MM.1S (cell line): Measurements from ENCODE around the gene XAGE1B.

ENCODE experiments used
- CTCF ChIP-seq: fragments of 300-600 bp; sonication (generic); IDR thresholded peaks from 2 replicates; pipeline ENCODE4 v1.5.1; 2016; ENCODE audit warnings: antibody characterized with exemption, low read length, mixed read lengths
- EZH2 ChIP-seq: fragments of 300-600 bp; sonication (generic); optimal IDR thresholded peaks from 2 replicates; pipeline ENCODE3; 2017; ENCODE audit warnings: low read depth, mild to moderate bottlenecking, antibody characterized with exemption, low read length, mixed read lengths
- EZH2phosphoT487 ChIP-seq: fragments of 300-600 bp; sonication (generic); IDR thresholded peaks from 2 replicates; pipeline ENCODE4 v1.6.1; 2018; ENCODE audit warnings: antibody characterized with exemption, low read length

- TF ChIP-seq CTCF (no peak), EZH2phosphoT487 (no peak), EZH2 (no peak)
Measured at GRCh38 chrX:52553995-52554642, 37.3 kb upstream of the XAGE1B start.
